Endothelial cell of umbilical vein (primary cell): ENCODE data around the gene ZSCAN20. TPM values are rescaled to one million over a fixed set of nuclear protein-coding genes. Genes with fewer than 3 reads are reported as not detected.

Experiments used
- BruUV-seq: library from RNA; stranded (reverse); fragments of 400-500 nt; replicated peaks from 2 replicates; lab custom pipeline; 2021; lab: Mats Ljungman, UMichigan
- CTCF ChIA-PET: fragments of 300-600, 350-600 bp; sonication (Branson Sonifier 250); formaldehyde crosslinking; loops from one replicate; lab custom pipeline; 2021; ENCODE audit warnings: antibody characterized with exemption, inconsistent platforms; lab: Charles Lee
- POLR2A ChIA-PET: fragments of 300-600, 350-600 bp; sonication (Branson Sonifier 250); formaldehyde crosslinking; loops from one replicate; lab custom pipeline; 2021; ENCODE audit warnings: antibody characterized with exemption, inconsistent platforms; lab: Charles Lee
- DNase-seq: peaks from one replicate; pipeline ENCODE4 v3.0.0-alpha.2; 2011; ENCODE audit warnings: low read depth, low spot score
- FAIRE-seq: peaks from 2 replicates; lab custom pipeline; 2011; peaks lifted over from hg19 to GRCh38; lab: Jason Lieb, UNC
- H2AFZ ChIP-seq: 2 replicates; pipeline ENCODE4 v1.6.0; 2012; ENCODE audit warnings: low read depth, low read length, control low read depth, inconsistent platforms
- H3K27ac ChIP-seq: 2 replicates; pipeline ENCODE4 v1.5.1; 2011; ENCODE audit warnings: low read depth, mild to moderate bottlenecking, control low read depth, low read length, moderate library complexity; ENCODE audit not compliant: insufficient read depth
- H3K27me3 ChIP-seq, 2 experiments: 2 replicates each; pipeline versions ENCODE4 v1.6.0 to v1.6.1; 2011; ENCODE audit warnings: low read length in 2 of 2, mixed read lengths in 1 of 2; ENCODE audit not compliant: control insufficient read depth in 2 of 2, insufficient read depth in 2 of 2
- H3K36me3 ChIP-seq, 2 experiments: 2 replicates in 1 of 2; 3 replicates in 1 of 2; pipeline ENCODE4 v1.5.1; 2011; ENCODE audit warnings: low read length in 2 of 2, mild to moderate bottlenecking in 1 of 2, moderate library complexity in 1 of 2; ENCODE audit not compliant: control insufficient read depth in 2 of 2, insufficient read depth in 2 of 2; ENCODE audit errors: extremely low read depth in 1 of 2
- H3K4me1 ChIP-seq: 3 replicates; pipeline ENCODE4 v1.5.1; 2011; ENCODE audit warnings: mild to moderate bottlenecking, low read length; ENCODE audit not compliant: control insufficient read depth, insufficient read depth; ENCODE audit errors: extremely low read depth
- H3K4me2 ChIP-seq: 2 replicates; pipeline ENCODE4 v1.6.1; 2011; ENCODE audit warnings: low read length, control low read depth, mixed read lengths; ENCODE audit not compliant: insufficient read depth
- H3K4me3 ChIP-seq, 3 experiments: fragments of 200-600 bp in 1 of 3; sonication (generic), shearing (Covaris generic) in 1 of 3; replicated peaks in 1 of 3; 2 replicates each; pipeline ENCODE4 v1.5.1; 2011 to 2016; ENCODE audit warnings: control low read depth in 3 of 3, low read length in 3 of 3, mild to moderate bottlenecking in 2 of 3, inconsistent platforms in 1 of 3, low read depth in 1 of 3, moderate library complexity in 1 of 3; ENCODE audit not compliant: insufficient read depth in 1 of 3
- H3K79me2 ChIP-seq: 2 replicates; pipeline ENCODE4 v1.6.0; 2012; ENCODE audit warnings: low read length, inconsistent platforms; ENCODE audit not compliant: control insufficient read depth, insufficient read depth
- H3K9ac ChIP-seq: replicated peaks from 2 replicates; pipeline ENCODE3; 2011; ENCODE audit warnings: low read length, control low read depth; ENCODE audit not compliant: insufficient read depth; ENCODE audit errors: extremely low read depth
- H3K9me1 ChIP-seq: replicated peaks from 3 replicates; pipeline ENCODE4 v1.6.0; 2011; ENCODE audit warnings: mild to moderate bottlenecking, low read length; ENCODE audit not compliant: control insufficient read depth, insufficient read depth; ENCODE audit errors: extremely low read depth
- H3K9me3 ChIP-seq: replicated peaks from 2 replicates; pipeline ENCODE4 v1.5.1; 2012; ENCODE audit warnings: low read length, inconsistent platforms; ENCODE audit not compliant: control insufficient read depth, insufficient read depth
- H4K20me1 ChIP-seq: replicated peaks from 2 replicates; pipeline ENCODE3; 2011; ENCODE audit warnings: mild to moderate bottlenecking, low read length; ENCODE audit not compliant: control insufficient read depth, insufficient read depth; ENCODE audit errors: extremely low read depth
- EZH2 ChIP-seq: IDR thresholded peaks from 2 replicates; pipeline ENCODE4 v1.6.1; 2012; ENCODE audit warnings: borderline replicate concordance, low read depth, mild to moderate bottlenecking, moderate library complexity, low read length, inconsistent platforms; ENCODE audit not compliant: severe bottlenecking
- FOS ChIP-seq: IDR thresholded peaks from 2 replicates; pipeline ENCODE4 v1.6.1; 2011; ENCODE audit warnings: mild to moderate bottlenecking, low read length, moderate library complexity, borderline replicate concordance; ENCODE audit not compliant: insufficient read depth
- GATA2 ChIP-seq: IDR thresholded peaks from 2 replicates; pipeline ENCODE4 v1.7.0; 2011; ENCODE audit warnings: low read depth, mild to moderate bottlenecking, moderate library complexity, mixed read lengths, low read length; ENCODE audit not compliant: insufficient read length, insufficient read depth
- JUN ChIP-seq: IDR thresholded peaks from 2 replicates; pipeline ENCODE4 v1.6.1; 2011; ENCODE audit warnings: borderline replicate concordance, low read depth; ENCODE audit not compliant: insufficient read length, insufficient read depth
- MYC ChIP-seq: IDR thresholded peaks from one replicate; pipeline ENCODE4 v1.6.1; 2011; ENCODE audit warnings: mild to moderate bottlenecking, low read depth, low read length
- POLR2A ChIP-seq: IDR thresholded peaks from 2 replicates; pipeline ENCODE4 v1.6.1; 2012; ENCODE audit warnings: low read depth, mild to moderate bottlenecking, control low read depth, low read length
- POLR2AphosphoS5 ChIP-seq: IDR thresholded peaks from 2 replicates; pipeline ENCODE4 v1.6.1; 2012; ENCODE audit warnings: low read depth, mild to moderate bottlenecking, control low read depth, low read length, moderate library complexity; ENCODE audit not compliant: insufficient read depth
- dilution Hi-C: fragments of 300-500 bp; cut with MboI; formaldehyde crosslinking; loops from one replicate; pipeline ENCODE4 v1.15.0; 2019; ENCODE audit warnings: low sequenced_read_pairs; ENCODE audit not compliant: extremely low pct_ligation_motif_present
- intact Hi-C: fragments of 100-400 bp; cut with micrococcal nuclease; formaldehyde crosslinking; loops from one replicate; pipeline ENCODE4 v1.10.0; 2022
- polyA plus RNA-seq, 4 experiments: library from polyadenylated mRNA; depleted of rRNA in 3 of 4; stranded (reverse) in 3 of 4; unstranded in 1 of 4; fragments of >200 nt; gene quantifications; 2 replicates each; pipeline versions ENCODE4 v1.2.1 to v1.2.3, GENCODE V29; 2011 to 2012; ENCODE audit warnings: missing spikeins in 1 of 4
- total RNA-seq: library from RNA; stranded (reverse); gene quantifications from 2 replicates; pipeline ENCODE4 v1.2.3, GENCODE V29; 2021
- TF ChIP-seq, protein P1 (sequence below): IDR thresholded peaks from 2 replicates; pipeline ENCODE4 v1.6.1; 2011; ENCODE audit not compliant: insufficient read depth, insufficient read length
- TF ChIP-seq, protein P2 (sequence below), 2 donors: IDR thresholded peaks; 1 replicate in 1 of 2; 2 replicates in 1 of 2; pipeline ENCODE4 v1.5.1; 2011; ENCODE audit warnings: low read length in 2 of 2, mild to moderate bottlenecking in 2 of 2, moderate library complexity in 2 of 2, control low read depth in 1 of 2, inconsistent platforms in 1 of 2, low read depth in 1 of 2; ENCODE audit not compliant: insufficient read depth in 1 of 2; ENCODE audit errors: extremely low read depth in 1 of 2

Gene ZSCAN20
- total and polyA plus RNA-seq, 2 donors (not counting 3 experiments of a cell fraction or from before 2014, with no cell fraction given), result 1.2 to 5.8 TPM

DNA sequence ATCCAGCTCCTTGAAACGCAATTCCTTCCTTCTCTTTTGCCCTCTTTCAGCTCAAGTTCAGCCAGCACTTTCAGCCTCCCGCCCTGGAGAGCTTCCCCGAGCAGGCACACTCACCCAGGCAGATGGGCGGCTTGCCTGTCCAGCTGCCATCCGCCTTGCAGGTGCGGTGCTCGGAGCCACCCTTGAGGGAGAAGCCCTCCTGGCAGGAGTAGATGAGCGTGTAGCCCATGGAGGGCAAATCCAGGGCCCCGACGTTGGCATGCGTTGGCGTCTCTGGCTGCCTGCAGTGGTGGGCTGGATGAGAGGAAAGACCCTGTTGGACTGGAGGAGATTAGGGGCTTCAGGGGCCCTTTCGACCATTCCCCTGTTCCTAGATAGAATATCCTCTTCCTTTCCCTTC lies 60.5 kb downstream of the ZSCAN20 start:
- Histone ChIP-seq H3K27me3 (no peaks in the 10 kb centered on the region), H3K9me3 (no peaks in the 10 kb centered on the region), H3K4me1 (no peaks in the 10 kb centered on the region), H3K79me2 (no peaks in the 10 kb centered on the region), H3K4me2 (no peak overlapping the region), H4K20me1 (no peaks in the 10 kb centered on the region), H3K9me1 (no peaks in the 10 kb centered on the region), H2AFZ (no peak overlapping the region), H3K27ac (no peak overlapping the region), H3K36me3 (no peaks in the 10 kb centered on the region), H3K9ac (no peak overlapping the region), H3K4me3 (no peak overlapping the region)
- dilution Hi-C loops, result no loop called here
- FAIRE-seq (no peak), DNase-seq (no peak)
- intact Hi-C loops, result no loop called here
- ChIA-PET POLR2A (no interaction called here), CTCF (no interaction called here)
- TF ChIP-seq EZH2 (no peak), JUN (no peak), POLR2A (no peak), GATA2 (no peak), MYC (no peak), FOS (no peak), POLR2AphosphoS5 (no peak)
- TF ChIP-seq, protein P1, sequence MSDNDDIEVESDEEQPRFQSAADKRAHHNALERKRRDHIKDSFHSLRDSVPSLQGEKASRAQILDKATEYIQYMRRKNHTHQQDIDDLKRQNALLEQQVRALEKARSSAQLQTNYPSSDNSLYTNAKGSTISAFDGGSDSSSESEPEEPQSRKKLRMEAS, result no peak
- TF ChIP-seq, protein P2, sequence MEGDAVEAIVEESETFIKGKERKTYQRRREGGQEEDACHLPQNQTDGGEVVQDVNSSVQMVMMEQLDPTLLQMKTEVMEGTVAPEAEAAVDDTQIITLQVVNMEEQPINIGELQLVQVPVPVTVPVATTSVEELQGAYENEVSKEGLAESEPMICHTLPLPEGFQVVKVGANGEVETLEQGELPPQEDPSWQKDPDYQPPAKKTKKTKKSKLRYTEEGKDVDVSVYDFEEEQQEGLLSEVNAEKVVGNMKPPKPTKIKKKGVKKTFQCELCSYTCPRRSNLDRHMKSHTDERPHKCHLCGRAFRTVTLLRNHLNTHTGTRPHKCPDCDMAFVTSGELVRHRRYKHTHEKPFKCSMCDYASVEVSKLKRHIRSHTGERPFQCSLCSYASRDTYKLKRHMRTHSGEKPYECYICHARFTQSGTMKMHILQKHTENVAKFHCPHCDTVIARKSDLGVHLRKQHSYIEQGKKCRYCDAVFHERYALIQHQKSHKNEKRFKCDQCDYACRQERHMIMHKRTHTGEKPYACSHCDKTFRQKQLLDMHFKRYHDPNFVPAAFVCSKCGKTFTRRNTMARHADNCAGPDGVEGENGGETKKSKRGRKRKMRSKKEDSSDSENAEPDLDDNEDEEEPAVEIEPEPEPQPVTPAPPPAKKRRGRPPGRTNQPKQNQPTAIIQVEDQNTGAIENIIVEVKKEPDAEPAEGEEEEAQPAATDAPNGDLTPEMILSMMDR (IDR thresholded peaks at IDR 0.05; ENCODE audit: extremely low read depth in 1 of 2, insufficient read depth in 1 of 2, low read depth in 1 of 2, low read length in 2 of 2), result no peak
- BruUV-seq, result no TSS peak
